Liver (tissue), 3 donors: ENCODE data around the gene SRRD.

Source experiments
- RAD21 ChIP-seq, 2 donors: IDR thresholded peaks; 2 replicates each; pipeline ENCODE4 v1.6.1; 2016; ENCODE audit warnings: antibody characterized with exemption in 2 of 2, mild to moderate bottlenecking in 2 of 2
- TF ChIP-seq, protein P1 (sequence below): fragments of 150-350 bp; IDR thresholded peaks from 2 replicates; pipeline ENCODE4 v1.5.1; 2017; ENCODE audit warnings: improper control_type of control experiment, low read depth, low read length; ENCODE audit not compliant: missing input control
- donor health status: healthy.
- donor health status: healthy.

GRCh38 chr22:26499188-26499703 lies 15.6 kb downstream of the SRRD start:
- no peak for TF ChIP-seq RAD21 (IDR thresholded peaks at IDR 0.05)
- TF ChIP-seq, protein P1, sequence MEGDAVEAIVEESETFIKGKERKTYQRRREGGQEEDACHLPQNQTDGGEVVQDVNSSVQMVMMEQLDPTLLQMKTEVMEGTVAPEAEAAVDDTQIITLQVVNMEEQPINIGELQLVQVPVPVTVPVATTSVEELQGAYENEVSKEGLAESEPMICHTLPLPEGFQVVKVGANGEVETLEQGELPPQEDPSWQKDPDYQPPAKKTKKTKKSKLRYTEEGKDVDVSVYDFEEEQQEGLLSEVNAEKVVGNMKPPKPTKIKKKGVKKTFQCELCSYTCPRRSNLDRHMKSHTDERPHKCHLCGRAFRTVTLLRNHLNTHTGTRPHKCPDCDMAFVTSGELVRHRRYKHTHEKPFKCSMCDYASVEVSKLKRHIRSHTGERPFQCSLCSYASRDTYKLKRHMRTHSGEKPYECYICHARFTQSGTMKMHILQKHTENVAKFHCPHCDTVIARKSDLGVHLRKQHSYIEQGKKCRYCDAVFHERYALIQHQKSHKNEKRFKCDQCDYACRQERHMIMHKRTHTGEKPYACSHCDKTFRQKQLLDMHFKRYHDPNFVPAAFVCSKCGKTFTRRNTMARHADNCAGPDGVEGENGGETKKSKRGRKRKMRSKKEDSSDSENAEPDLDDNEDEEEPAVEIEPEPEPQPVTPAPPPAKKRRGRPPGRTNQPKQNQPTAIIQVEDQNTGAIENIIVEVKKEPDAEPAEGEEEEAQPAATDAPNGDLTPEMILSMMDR = no peak
